ENCODE data around the gene IRF2BPL. TPM values are rescaled to one million over a fixed set of nuclear protein-coding genes. Genes with fewer than 3 reads are reported as not detected.
A peak's percentile ranks its signal among the peaks of the same experiment; 100 is the strongest.

IRF2BPL gene
- total and polyA plus RNA-seq, 4 donors, result 9.3 to 52.4 (median 38.6) TPM

DNA sequence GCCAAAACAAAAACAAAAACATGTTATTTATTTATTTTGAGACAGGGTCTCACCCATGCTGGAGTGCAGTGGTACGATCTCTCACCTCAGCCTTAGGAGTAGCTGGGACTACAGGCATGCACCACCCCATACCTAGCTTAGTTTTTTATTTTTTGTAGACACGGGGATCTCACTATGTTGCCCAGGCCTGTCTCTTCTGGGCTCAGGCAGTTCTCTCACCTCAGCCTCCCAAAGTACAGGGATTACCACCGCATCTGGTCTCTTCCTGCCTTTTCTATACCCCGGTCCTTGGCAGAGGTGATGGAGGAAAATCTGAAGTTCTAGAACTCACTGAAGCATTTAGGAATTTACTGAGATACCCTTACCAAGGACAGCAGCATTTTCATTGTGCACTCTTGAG, 6.8 kb upstream of the IRF2BPL start:
- 95 to 97% methylated on average over 4 of the region's 4 CpGs for WGBS, 2 donors
- TF ChIP-seq, protein P1, sequence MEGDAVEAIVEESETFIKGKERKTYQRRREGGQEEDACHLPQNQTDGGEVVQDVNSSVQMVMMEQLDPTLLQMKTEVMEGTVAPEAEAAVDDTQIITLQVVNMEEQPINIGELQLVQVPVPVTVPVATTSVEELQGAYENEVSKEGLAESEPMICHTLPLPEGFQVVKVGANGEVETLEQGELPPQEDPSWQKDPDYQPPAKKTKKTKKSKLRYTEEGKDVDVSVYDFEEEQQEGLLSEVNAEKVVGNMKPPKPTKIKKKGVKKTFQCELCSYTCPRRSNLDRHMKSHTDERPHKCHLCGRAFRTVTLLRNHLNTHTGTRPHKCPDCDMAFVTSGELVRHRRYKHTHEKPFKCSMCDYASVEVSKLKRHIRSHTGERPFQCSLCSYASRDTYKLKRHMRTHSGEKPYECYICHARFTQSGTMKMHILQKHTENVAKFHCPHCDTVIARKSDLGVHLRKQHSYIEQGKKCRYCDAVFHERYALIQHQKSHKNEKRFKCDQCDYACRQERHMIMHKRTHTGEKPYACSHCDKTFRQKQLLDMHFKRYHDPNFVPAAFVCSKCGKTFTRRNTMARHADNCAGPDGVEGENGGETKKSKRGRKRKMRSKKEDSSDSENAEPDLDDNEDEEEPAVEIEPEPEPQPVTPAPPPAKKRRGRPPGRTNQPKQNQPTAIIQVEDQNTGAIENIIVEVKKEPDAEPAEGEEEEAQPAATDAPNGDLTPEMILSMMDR (IDR thresholded peaks at IDR 0.05; ENCODE audit: control extremely low read depth, extremely low read depth), result no peak
- no peaks in the 10 kb centered on the region for H3K9me3 ChIP-seq (ENCODE audit: control insufficient read depth in 4 of 4, insufficient read depth in 3 of 4, low read length in 3 of 4)
- ATAC-seq (ENCODE audit: insufficient read depth, low FRiP score) (no peak), DNase-seq (no peak)
- H3K27me3 ChIP-seq (ENCODE audit: control insufficient read depth in 3 of 3, insufficient read depth in 3 of 3, low read length in 2 of 3), result no peaks in the 10 kb centered on the region
- peaks cover 24 to 83% (median 54%) of the 10 kb centered on the region in 5 donors for H3K4me1 ChIP-seq (ENCODE audit: control insufficient read depth in 5 of 5, insufficient read depth in 5 of 5, low read length in 5 of 5)
- no peaks in the 10 kb centered on the region for H3K36me3 ChIP-seq (ENCODE audit: control insufficient read depth in 4 of 4, insufficient read depth in 4 of 4, low read length in 4 of 4)
- H3K27ac ChIP-seq (ENCODE audit: low read depth in 1 of 2, low read length in 1 of 2), result peak overlapping the region in 1 of 2 donors; percentile 53
- H3K4me3 ChIP-seq, result no peak overlapping the region
- H3K9ac ChIP-seq (ENCODE audit: insufficient read depth in 1 of 2, low read length in 2 of 2), result no peak overlapping the region

DNA sequence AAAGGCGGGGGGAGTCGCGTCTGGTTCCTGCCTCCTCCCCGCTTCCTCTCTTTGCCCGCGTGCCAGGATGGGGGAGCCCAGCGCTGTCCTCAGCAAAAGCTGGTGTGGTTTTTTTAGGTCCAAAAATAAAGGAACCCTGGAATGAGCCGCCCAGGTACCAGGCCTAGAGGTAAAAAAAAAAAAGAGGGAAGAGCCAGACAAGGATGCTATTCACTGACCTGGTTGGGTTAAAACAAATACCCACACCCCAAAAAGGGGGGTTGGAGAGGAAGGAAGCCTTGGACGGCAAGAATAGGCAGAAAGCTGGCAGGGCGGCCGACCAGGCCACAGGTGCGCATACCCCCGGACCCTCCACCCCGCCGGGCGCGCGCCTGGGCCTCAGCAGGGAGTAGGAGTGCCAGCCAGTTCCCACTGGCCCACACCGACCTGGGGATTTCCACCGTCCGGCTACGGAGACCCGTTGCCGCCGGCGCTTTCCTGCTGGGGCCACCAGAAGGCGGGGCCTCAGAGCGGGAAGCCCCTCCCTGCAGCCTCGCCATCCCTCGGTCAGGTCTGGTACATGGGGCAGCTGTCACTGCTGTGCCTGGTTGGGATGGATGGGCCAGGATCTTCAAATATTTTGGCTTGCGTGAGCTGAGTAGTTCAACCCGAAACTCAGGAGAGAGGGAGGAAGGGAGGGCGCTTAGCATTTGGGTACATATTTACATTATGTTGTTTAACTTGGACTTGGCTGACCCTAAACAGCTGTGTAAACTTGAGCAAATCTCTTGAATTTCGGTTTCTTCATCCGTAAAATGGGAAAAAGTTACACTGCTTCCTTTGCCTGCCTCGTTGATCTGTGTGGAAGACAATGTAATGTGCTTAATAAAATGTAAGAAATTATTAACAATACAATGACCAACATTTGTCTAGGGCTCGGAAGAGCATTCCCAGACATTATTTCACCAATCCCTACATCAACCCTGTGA, 5.4 kb upstream of the IRF2BPL start:
- ATAC-seq (ENCODE audit: insufficient read depth, low FRiP score), result peak; percentile 42
- WGBS, 2 donors, result 2 to 4% methylated on average over 30 to 37 of the region's 37 CpGs
- H3K4me3 ChIP-seq, result peak overlapping the region; percentile 27
- peak; percentile 85 to 92 (median 90) for DNase-seq
- H3K27ac ChIP-seq (ENCODE audit: low read depth in 1 of 2, low read length in 1 of 2), result peak overlapping the region; percentile 99 to 100
- no peaks in the 10 kb centered on the region for H3K27me3 ChIP-seq (ENCODE audit: control insufficient read depth in 3 of 3, insufficient read depth in 3 of 3, low read length in 2 of 3)
- H3K36me3 ChIP-seq (ENCODE audit: control insufficient read depth in 4 of 4, insufficient read depth in 4 of 4, low read length in 4 of 4), result no peaks in the 10 kb centered on the region
- H3K9me3 ChIP-seq (ENCODE audit: control insufficient read depth in 4 of 4, insufficient read depth in 3 of 4, low read length in 3 of 4), result no peaks in the 10 kb centered on the region
- H3K9ac ChIP-seq (ENCODE audit: insufficient read depth in 1 of 2, low read length in 2 of 2), result peak overlapping the region; percentile 57 to 64
- H3K4me1 ChIP-seq (ENCODE audit: control insufficient read depth in 5 of 5, insufficient read depth in 5 of 5, low read length in 5 of 5), result peaks cover 25 to 84% (median 48%) of the 10 kb centered on the region in 5 donors
- TF ChIP-seq, protein P1 (IDR thresholded peaks at IDR 0.05; ENCODE audit: control extremely low read depth, extremely low read depth), result no peak

DNA sequence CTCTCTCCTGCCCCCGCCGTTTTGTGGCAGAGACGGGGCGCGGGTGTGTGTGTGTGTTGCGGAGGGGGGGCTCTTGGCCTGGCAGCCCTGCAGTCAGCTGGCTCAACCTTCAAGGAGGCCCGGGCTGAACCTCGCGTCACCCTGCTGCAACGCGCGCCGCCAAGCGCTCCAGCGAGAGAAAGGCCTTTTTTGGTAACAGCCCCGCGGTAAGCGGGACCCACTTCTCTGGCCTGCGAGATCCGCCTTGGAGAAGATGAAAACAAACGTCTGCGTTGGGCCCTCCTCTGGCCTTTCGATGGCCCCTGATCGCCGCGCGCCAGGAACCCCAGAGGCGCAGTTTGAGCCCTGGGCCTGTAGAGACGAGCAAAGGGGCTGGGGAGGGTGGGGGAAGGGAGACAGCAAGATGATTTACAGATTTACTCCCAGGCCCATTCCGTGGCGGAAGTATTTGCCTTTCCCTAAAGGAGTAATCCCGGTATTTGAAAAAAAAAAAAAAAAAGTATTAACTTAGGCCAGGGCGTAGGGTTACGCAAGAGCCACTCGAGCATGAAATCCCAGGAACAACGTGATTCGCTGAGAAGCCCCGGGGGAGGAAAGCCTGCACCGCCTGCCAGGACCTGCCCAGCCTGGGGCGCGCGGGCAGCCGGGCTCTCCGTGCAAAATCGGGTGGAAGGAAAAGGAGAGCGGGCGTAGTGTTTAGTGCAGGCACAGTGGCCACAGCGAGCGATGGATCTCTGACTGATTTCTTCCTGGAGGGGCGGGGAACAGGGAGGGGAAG, 4.5 kb upstream of the IRF2BPL start:
- Histone ChIP-seq H3K27me3 (ENCODE audit: control insufficient read depth in 3 of 3, insufficient read depth in 3 of 3, low read length in 2 of 3) (no peaks in the 10 kb centered on the region), H3K4me1 (ENCODE audit: control insufficient read depth in 5 of 5, insufficient read depth in 5 of 5, low read length in 5 of 5) (peaks cover 20 to 76% (median 40%) of the 10 kb centered on the region in 5 donors), H3K9me3 (ENCODE audit: control insufficient read depth in 4 of 4, insufficient read depth in 3 of 4, low read length in 3 of 4) (no peaks in the 10 kb centered on the region), H3K27ac (ENCODE audit: low read depth in 1 of 2, low read length in 1 of 2) (peak overlapping the region; percentile 99 to 100), H3K36me3 (ENCODE audit: control insufficient read depth in 4 of 4, insufficient read depth in 4 of 4, low read length in 4 of 4) (no peaks in the 10 kb centered on the region), H3K4me3 (no peak overlapping the region), H3K9ac (ENCODE audit: insufficient read depth in 1 of 2, low read length in 2 of 2) (peak overlapping the region in 1 of 2 donors; percentile 82)
- peak; percentile 96 to 98 (median 98) for DNase-seq
- WGBS, 2 donors, result 6 to 16% methylated on average over 47 to 50 of the region's 50 CpGs
- TF ChIP-seq, protein P1 (IDR thresholded peaks at IDR 0.05; ENCODE audit: control extremely low read depth, extremely low read depth), result no peak
- peak; percentile 66 for ATAC-seq (ENCODE audit: insufficient read depth, low FRiP score)
